ENCODE results near the gene FAM219A.

- TF ChIP-seq ARNTL (CRISPR knock-in tag; IDR thresholded peaks at IDR 0.05; ENCODE audit: borderline replicate concordance, low read depth) (no peak), ZFP3 (CRISPR knock-in tag; IDR thresholded peaks at IDR 0.05) (no peak)
Observed at GRCh38 chr9:34492051-34492450, 33.7 kb upstream of the FAM219A start.

All from SK-N-SH treated with all-trans-retinoic acid at 6 μM for 48 hours (cell line).